ENCODE data around the gene NNAT. TPM values are rescaled to one million over a fixed set of nuclear protein-coding genes. Genes with fewer than 3 reads are reported as not detected.

Gene NNAT
- total RNA-seq, 2 experiments from 2014 or later = 0.23 to 0.36 TPM

Other genes with a start within 250 kb of the NNAT start
- 10 to 100 TPM; 11.2 to 12.8 TPM for gene MANBAL, start 231.6 kb upstream of the NNAT start, total RNA-seq
- 1 to 10 TPM; 1.1 to 1.9 TPM for gene SRC, start 175.1 kb upstream of the NNAT start, total RNA-seq
- 10 to 100 TPM; 29.4 to 30.9 TPM for gene BLCAP, start 6.6 kb downstream of the NNAT start, total RNA-seq
- gene CTNNBL1, start 172.8 kb downstream of the NNAT start, total RNA-seq = 10 to 100 TPM; 85.6 to 98.4 TPM